NB4 (cell line): Measurements from ENCODE around the gene CACNA1B.
"Not testable (repeated sequence)": the region's sequence is repeated elsewhere in the genome, so short reads cannot be mapped to it uniquely, and the experiment has no call there.

Experiments used
- CTCF ChIP-seq: IDR thresholded peaks from one replicate; pipeline ENCODE4 v1.5.1; 2012; ENCODE audit warnings: low read depth, low read length
- MAX ChIP-seq: IDR thresholded peaks from 2 replicates; pipeline ENCODE4 v1.6.1; 2011; ENCODE audit warnings: low read depth, low read length
- POLR2A ChIP-seq: IDR thresholded peaks from 2 replicates; pipeline ENCODE4 v1.6.1; 2011; ENCODE audit warnings: mild to moderate bottlenecking; ENCODE audit not compliant: insufficient read length; ENCODE audit errors: extremely low read depth

- TF ChIP-seq CTCF, MAX, POLR2A: not testable (repeated sequence)
These were observed 249.4 kb downstream of the CACNA1B start for GRCh38 chr9:138126858-138127584.
